ENCODE data around the gene CBX5. TPM values are rescaled to one million over a fixed set of nuclear protein-coding genes. Genes with fewer than 3 reads are reported as not detected.
"Not testable (repeated sequence)": the region's sequence is repeated elsewhere in the genome, so short reads cannot be mapped to it uniquely, and the experiment has no call there.

Gene CBX5
- total RNA-seq, 3 donors from 2014 or later: 37.1 to 56.9 (median 50.5) TPM

GRCh38 chr12:54189198-54189539 is 90.8 kb downstream of the CBX5 start:
- no peak for DNase-seq
- no peak for ATAC-seq
- Histone ChIP-seq H3K36me3 (ENCODE audit: low read depth) (no peaks in the 10 kb centered on the region), H3K4me1 (ENCODE audit: low read depth) (peaks cover 14% of the 10 kb centered on the region), H3K9me3 (no peaks in the 10 kb centered on the region), H3K4me3 (no peak overlapping the region)
- TF ChIP-seq CTCF (IDR thresholded peaks at IDR 0.05): no peak
- intact Hi-C loops (cut with DNase I, micrococcal nuclease): no loop called here

GRCh38 chr12:54187075-54187474 is 92.8 kb downstream of the CBX5 start:
- intact Hi-C loops (cut with DNase I, micrococcal nuclease): no loop called here
- H3K4me1 ChIP-seq (ENCODE audit: low read depth): peaks cover 14% of the 10 kb centered on the region

GRCh38 chr12:54185919-54186318 is 94.0 kb downstream of the CBX5 start:
- Histone ChIP-seq H3K4me1 (ENCODE audit: low read depth) (peaks cover 14% of the 10 kb centered on the region), H3K4me3 (no peak overlapping the region), H3K9me3 (no peaks in the 10 kb centered on the region), H3K36me3 (ENCODE audit: low read depth) (no peaks in the 10 kb centered on the region)
- intact Hi-C loops (cut with DNase I, micrococcal nuclease): no loop called here
- no peak for ATAC-seq
- no peak for DNase-seq
- TF ChIP-seq CTCF (IDR thresholded peaks at IDR 0.05): no peak

More at GRCh38 chr12:54187075-54187474, 92.8 kb downstream of the CBX5 start:
- TF ChIP-seq CTCF (IDR thresholded peaks at IDR 0.05): no peak
- ATAC-seq (no peak), DNase-seq (no peak)
- Histone ChIP-seq H3K4me3 (no peak overlapping the region), H3K36me3 (ENCODE audit: low read depth) (no peaks in the 10 kb centered on the region), H3K9me3 (no peaks in the 10 kb centered on the region)

- ATAC-seq; intact Hi-C loops (cut with DNase I, micrococcal nuclease): not testable (repeated sequence)
Measured at GRCh38 chr12:54185297-54185696, 94.6 kb downstream of the CBX5 start.

GRCh38 chr12:54184024-54184805 is 95.7 kb downstream of the CBX5 start:
- no peak for ATAC-seq
- no peak for TF ChIP-seq CTCF (IDR thresholded peaks at IDR 0.05)
- intact Hi-C loops (cut with DNase I, micrococcal nuclease): no loop called here
- no peak overlapping the region for H3K4me3 ChIP-seq
- no peaks in the 10 kb centered on the region for H3K36me3 ChIP-seq (ENCODE audit: low read depth)
- DNase-seq: no peak
- H3K4me1 ChIP-seq (ENCODE audit: low read depth): peaks cover 12% of the 10 kb centered on the region
- H3K9me3 ChIP-seq: no peaks in the 10 kb centered on the region

More at GRCh38 chr12:54185297-54185696, 94.6 kb downstream of the CBX5 start:
- H3K36me3 ChIP-seq (ENCODE audit: low read depth); H3K9me3 ChIP-seq; H3K4me3 ChIP-seq; DNase-seq: not testable (repeated sequence)
- peaks cover 14% of the 10 kb centered on the region for H3K4me1 ChIP-seq (ENCODE audit: low read depth)

GRCh38 chr12:54182981-54183380 is 96.9 kb downstream of the CBX5 start:
- intact Hi-C loops (cut with DNase I, micrococcal nuclease): no loop called here
- TF ChIP-seq CTCF (IDR thresholded peaks at IDR 0.05): no peak
- ATAC-seq (no peak), DNase-seq (no peak)
- Histone ChIP-seq H3K4me1 (ENCODE audit: low read depth) (peaks cover 8% of the 10 kb centered on the region), H3K9me3 (no peaks in the 10 kb centered on the region), H3K4me3 (no peak overlapping the region), H3K36me3 (ENCODE audit: low read depth) (no peaks in the 10 kb centered on the region)

Measured in mucosa of descending colon (tissue), 3 donors.